ENCODE data around the gene SPATA32.

DNA sequence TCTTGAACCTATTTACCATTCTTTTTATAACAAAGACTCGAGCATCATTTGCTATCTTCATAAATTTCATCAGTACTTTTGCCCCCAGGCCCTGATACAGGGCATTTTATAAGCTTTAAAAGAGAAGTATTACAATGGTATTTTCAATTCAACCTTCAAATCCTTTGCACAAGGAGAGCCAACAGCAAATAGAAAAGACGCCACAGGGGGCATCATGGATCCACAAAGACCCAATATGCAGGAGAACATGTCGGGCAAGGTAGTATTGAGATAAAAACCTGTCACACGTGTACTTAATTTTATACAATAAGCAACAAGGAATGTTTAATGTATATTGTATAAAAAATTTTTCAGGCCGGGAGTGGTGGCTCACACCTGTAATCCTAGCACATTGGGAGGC, 44.7 kb upstream of the SPATA32 start:
- TF ChIP-seq, protein P1, sequence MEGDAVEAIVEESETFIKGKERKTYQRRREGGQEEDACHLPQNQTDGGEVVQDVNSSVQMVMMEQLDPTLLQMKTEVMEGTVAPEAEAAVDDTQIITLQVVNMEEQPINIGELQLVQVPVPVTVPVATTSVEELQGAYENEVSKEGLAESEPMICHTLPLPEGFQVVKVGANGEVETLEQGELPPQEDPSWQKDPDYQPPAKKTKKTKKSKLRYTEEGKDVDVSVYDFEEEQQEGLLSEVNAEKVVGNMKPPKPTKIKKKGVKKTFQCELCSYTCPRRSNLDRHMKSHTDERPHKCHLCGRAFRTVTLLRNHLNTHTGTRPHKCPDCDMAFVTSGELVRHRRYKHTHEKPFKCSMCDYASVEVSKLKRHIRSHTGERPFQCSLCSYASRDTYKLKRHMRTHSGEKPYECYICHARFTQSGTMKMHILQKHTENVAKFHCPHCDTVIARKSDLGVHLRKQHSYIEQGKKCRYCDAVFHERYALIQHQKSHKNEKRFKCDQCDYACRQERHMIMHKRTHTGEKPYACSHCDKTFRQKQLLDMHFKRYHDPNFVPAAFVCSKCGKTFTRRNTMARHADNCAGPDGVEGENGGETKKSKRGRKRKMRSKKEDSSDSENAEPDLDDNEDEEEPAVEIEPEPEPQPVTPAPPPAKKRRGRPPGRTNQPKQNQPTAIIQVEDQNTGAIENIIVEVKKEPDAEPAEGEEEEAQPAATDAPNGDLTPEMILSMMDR (IDR thresholded peaks at IDR 0.05): peak; percentile 30
- no peak for TF ChIP-seq EZH2 (IDR thresholded peaks at IDR 0.05)
